Hematopoietic multipotent progenitor cell treated with erythropoietin and hydrocortisone succinate and interleukin-3 and kit ligand, for 8 days (in vitro differentiated cells): ENCODE measurements around the gene KRTAP22-1.

Source experiments
- DNase-seq: peaks from one replicate; pipeline ENCODE4 v3.0.0-alpha.2; 2015

Gene KRTAP22-1

GRCh38 chr21:30600787-30601186, at the start of gene KRTAP22-1:
Gene KRTAP22-1 (plus strand): TSS chr21:30601087.
- DNase-seq, result no peak

GRCh38 chr21:30552782-30553181, 48.1 kb upstream of the KRTAP22-1 start:
- DNase-seq, result no peak

- no peak for DNase-seq
Observed at GRCh38 chr21:30555095-30555494, 45.8 kb upstream of the KRTAP22-1 start.

- no peak for DNase-seq
Observed at GRCh38 chr21:30561264-30561895, 39.5 kb upstream of the KRTAP22-1 start, which contains the start of gene KRTAP19-7. Gene KRTAP19-7 (minus strand): TSS chr21:30561314. CDS start chr21:30561289, 25 bp downstream.

GRCh38 chr21:30561957-30562356, 38.9 kb upstream of the KRTAP22-1 start:
- no peak for DNase-seq

- no peak for DNase-seq
Observed at GRCh38 chr21:30563072-30563471, 37.8 kb upstream of the KRTAP22-1 start.

- no peak for DNase-seq
Observed at GRCh38 chr21:30563630-30564029, 37.3 kb upstream of the KRTAP22-1 start.

GRCh38 chr21:30567617-30568016, 33.3 kb upstream of the KRTAP22-1 start:
- DNase-seq, result no peak

- no peak for DNase-seq
Observed at GRCh38 chr21:30577766-30578165, 23.1 kb upstream of the KRTAP22-1 start.

- DNase-seq, result no peak
Observed at GRCh38 chr21:30579346-30579745, 21.5 kb upstream of the KRTAP22-1 start.

- no peak for DNase-seq
Observed at GRCh38 chr21:30580132-30580531, 20.8 kb upstream of the KRTAP22-1 start.

- no peak for DNase-seq
Observed at GRCh38 chr21:30582870-30583269, 18.0 kb upstream of the KRTAP22-1 start.

GRCh38 chr21:30590297-30590696, 10.6 kb upstream of the KRTAP22-1 start, which contains the start of gene KRTAP22-2:
Gene KRTAP22-2 (minus strand): TSS chr21:30590397.
- no peak for DNase-seq

- DNase-seq, result no peak
Observed at GRCh38 chr21:30592140-30592539, 8.7 kb upstream of the KRTAP22-1 start, which contains the start of gene KRTAP6-3. Gene KRTAP6-3 (plus strand): TSS chr21:30592440. CDS start chr21:30592446, 6 bp downstream.

GRCh38 chr21:30598802-30599201, 2.1 kb upstream of the KRTAP22-1 start, which contains the start of gene KRTAP6-2:
Gene KRTAP6-2 (minus strand): TSS chr21:30598902. CDS start chr21:30598874, 28 bp downstream.
- DNase-seq, result no peak

- no peak for DNase-seq
Observed at GRCh38 chr21:30605968-30606367, 5.1 kb downstream of the KRTAP22-1 start.

- no peak for DNase-seq
Observed at GRCh38 chr21:30612132-30612531, 11.2 kb downstream of the KRTAP22-1 start.

GRCh38 chr21:30613836-30614235, 12.9 kb downstream of the KRTAP22-1 start, which contains the start of gene KRTAP6-1:
Gene KRTAP6-1 (minus strand): TSS chr21:30613930. CDS start chr21:30613904, 26 bp downstream.
- DNase-seq, result no peak

GRCh38 chr21:30615199-30615598, 14.3 kb downstream of the KRTAP22-1 start:
- no peak for DNase-seq

GRCh38 chr21:30616125-30616524, 15.2 kb downstream of the KRTAP22-1 start, which contains the start of gene KRTAP20-1:
Gene KRTAP20-1 (plus strand): TSS chr21:30616425. CDS start chr21:30616455, 30 bp downstream.
- DNase-seq, result no peak

GRCh38 chr21:30620080-30620479, 19.2 kb downstream of the KRTAP22-1 start:
- DNase-seq, result no peak

GRCh38 chr21:30620522-30620921, 19.6 kb downstream of the KRTAP22-1 start, which contains the start of gene KRTAP20-4:
Gene KRTAP20-4 (plus strand): TSS chr21:30620627.
- DNase-seq, result no peak

- no peak for DNase-seq
Observed at GRCh38 chr21:30623362-30623761, 22.5 kb downstream of the KRTAP22-1 start.

- DNase-seq, result no peak
Observed at GRCh38 chr21:30625449-30626165, 24.7 kb downstream of the KRTAP22-1 start.
